ENCODE results near the gene KIRREL3.

KIRREL3 gene

GRCh38 chr11:126686938-126687337 lies 313.6 kb downstream of the KIRREL3 start:
- H3K9ac ChIP-seq (ENCODE audit: low read length) = no peak overlapping the region
- no peak overlapping the region for H3K27ac ChIP-seq (ENCODE audit: low read depth, low read length)
- H3K4me3 ChIP-seq (ENCODE audit: low read length) = no peak overlapping the region
- peaks cover 2% of the 10 kb centered on the region for H3K27me3 ChIP-seq (ENCODE audit: control insufficient read depth, insufficient read depth, low read length)
- no peaks in the 10 kb centered on the region for H3K36me3 ChIP-seq (ENCODE audit: control insufficient read depth, insufficient read depth, low read length)
- H3K4me1 ChIP-seq (ENCODE audit: control insufficient read depth, insufficient read depth, low read length) = no peaks in the 10 kb centered on the region

DNA sequence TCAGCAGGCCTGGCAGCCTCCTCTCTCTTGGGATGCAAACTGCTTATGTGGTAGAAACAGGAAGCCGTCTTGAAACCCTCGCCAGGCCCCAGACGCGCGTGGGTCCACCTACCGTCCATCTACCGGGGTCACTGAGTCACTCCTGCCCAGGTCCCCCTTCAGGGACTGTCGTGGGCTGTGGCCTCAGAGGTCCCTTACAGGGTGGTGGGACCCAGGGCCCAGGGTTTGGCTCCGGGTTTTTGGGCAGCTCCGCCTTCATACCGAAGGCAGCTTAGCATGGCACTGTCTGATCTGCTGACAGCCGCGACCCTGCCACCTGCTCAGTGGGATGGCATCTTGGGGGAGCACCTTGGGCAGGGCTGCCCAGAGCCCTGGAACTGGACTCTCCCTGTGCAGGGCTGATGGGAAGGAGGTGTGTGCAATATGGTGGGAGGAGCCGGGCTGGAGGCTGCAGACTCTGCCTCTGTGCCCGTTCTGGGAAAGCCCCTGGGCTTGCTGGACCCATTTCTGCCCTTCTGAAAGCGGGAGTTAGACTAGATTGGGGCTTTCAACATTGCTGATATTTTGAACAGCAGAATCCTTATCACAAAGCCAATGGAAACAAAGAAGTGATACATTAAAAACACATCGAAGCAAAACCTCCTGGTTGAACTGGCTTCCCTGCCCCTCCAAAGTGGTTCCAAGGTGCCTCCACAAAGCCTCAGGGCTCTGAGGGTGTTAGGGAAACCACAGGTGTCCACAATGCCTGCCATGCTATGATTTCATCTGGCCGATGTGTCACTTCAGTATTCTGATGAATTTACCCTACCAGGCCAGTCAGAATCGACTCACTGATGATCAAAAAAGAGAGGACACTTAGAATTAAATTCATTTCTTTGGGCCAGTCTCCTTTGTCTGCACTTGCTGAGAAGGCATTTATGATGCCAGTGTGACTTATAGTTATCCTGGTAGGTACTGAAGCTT lies 316.5 kb downstream of the KIRREL3 start:
- no peak overlapping the region for H3K4me3 ChIP-seq (ENCODE audit: low read length)
- no peak overlapping the region for H3K27ac ChIP-seq (ENCODE audit: low read depth, low read length)
- peaks cover 2% of the 10 kb centered on the region for H3K27me3 ChIP-seq (ENCODE audit: control insufficient read depth, insufficient read depth, low read length)
- no peak overlapping the region for H3K9ac ChIP-seq (ENCODE audit: low read length)
- H3K4me1 ChIP-seq (ENCODE audit: control insufficient read depth, insufficient read depth, low read length) = no peaks in the 10 kb centered on the region
- no peaks in the 10 kb centered on the region for H3K36me3 ChIP-seq (ENCODE audit: control insufficient read depth, insufficient read depth, low read length)

DNA sequence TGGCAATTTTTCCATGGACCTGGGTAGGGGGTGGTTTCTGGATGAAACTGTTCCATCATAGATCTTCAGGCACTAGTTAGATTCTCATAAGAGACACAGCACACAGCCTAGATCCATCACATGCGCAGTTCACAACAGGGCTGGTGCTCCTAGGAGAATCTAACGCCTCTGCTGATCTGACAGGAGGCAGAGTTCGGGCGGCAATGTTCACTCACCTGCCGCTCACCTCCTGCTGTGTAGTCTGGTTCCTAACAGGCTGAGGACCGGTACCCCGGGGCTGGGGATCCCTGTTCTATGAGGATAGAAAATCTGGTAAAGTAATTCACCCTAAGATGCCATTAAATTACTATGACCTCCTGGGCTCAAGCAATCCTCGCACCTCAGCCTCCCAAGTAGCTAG lies 318.0 kb downstream of the KIRREL3 start:
- no peaks in the 10 kb centered on the region for H3K36me3 ChIP-seq (ENCODE audit: control insufficient read depth, insufficient read depth, low read length)
- no peak overlapping the region for H3K27ac ChIP-seq (ENCODE audit: low read depth, low read length)
- no peak overlapping the region for H3K4me3 ChIP-seq (ENCODE audit: low read length)
- peaks cover 2% of the 10 kb centered on the region for H3K27me3 ChIP-seq (ENCODE audit: control insufficient read depth, insufficient read depth, low read length)
- no peaks in the 10 kb centered on the region for H3K4me1 ChIP-seq (ENCODE audit: control insufficient read depth, insufficient read depth, low read length)
- no peak overlapping the region for H3K9ac ChIP-seq (ENCODE audit: low read length)

DNA sequence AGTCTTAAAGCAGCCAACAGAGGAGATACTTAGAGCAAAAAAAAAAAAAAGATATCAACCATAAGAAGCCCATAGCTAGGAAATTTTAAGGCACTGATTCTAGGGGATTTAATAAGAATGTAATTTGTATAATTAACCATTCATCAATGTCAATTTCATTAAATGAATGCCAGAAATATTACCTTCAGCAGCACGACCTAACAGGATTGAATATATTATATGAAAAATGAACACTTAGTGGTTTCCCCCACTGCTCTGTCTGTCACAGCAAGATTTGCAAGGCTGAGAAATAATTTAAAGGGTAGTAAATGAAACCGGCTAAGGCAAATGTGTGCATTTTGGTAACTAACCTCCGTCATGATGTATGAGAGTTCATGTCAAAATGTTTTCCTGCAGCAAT lies 319.9 kb downstream of the KIRREL3 start:
- Histone ChIP-seq H3K36me3 (ENCODE audit: control insufficient read depth, insufficient read depth, low read length) (no peaks in the 10 kb centered on the region), H3K4me1 (ENCODE audit: control insufficient read depth, insufficient read depth, low read length) (no peaks in the 10 kb centered on the region), H3K27me3 (ENCODE audit: control insufficient read depth, insufficient read depth, low read length) (peaks cover 2% of the 10 kb centered on the region), H3K27ac (ENCODE audit: low read depth, low read length) (no peak overlapping the region), H3K4me3 (ENCODE audit: low read length) (no peak overlapping the region), H3K9ac (ENCODE audit: low read length) (no peak overlapping the region)

DNA sequence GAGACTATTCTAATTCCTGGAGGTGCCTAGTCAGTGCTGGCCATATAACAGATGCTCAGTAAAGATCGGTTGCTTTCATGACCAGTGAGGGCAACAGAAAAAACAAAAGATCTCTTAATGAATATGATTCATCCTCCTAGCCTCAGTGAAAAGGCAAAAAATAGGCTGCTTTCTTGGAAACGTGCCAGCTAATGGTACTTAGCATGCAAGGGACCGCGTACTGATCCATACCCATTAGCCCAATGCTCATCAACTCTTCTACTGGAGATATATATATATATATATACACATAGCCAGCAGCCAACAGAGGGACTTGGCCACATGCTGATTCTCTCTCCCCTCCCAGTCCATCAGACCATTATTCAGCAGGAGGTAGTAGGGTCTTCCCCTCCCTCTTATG lies 320.4 kb downstream of the KIRREL3 start:
- peaks cover 2% of the 10 kb centered on the region for H3K27me3 ChIP-seq (ENCODE audit: control insufficient read depth, insufficient read depth, low read length)
- no peak overlapping the region for H3K4me3 ChIP-seq (ENCODE audit: low read length)
- no peak overlapping the region for H3K27ac ChIP-seq (ENCODE audit: low read depth, low read length)
- no peak overlapping the region for H3K9ac ChIP-seq (ENCODE audit: low read length)
- no peaks in the 10 kb centered on the region for H3K4me1 ChIP-seq (ENCODE audit: control insufficient read depth, insufficient read depth, low read length)
- H3K36me3 ChIP-seq (ENCODE audit: control insufficient read depth, insufficient read depth, low read length) = no peaks in the 10 kb centered on the region

GRCh38 chr11:126679033-126679432 lies 321.5 kb downstream of the KIRREL3 start:
- H3K4me1 ChIP-seq (ENCODE audit: control insufficient read depth, insufficient read depth, low read length) = no peaks in the 10 kb centered on the region
- no peak overlapping the region for H3K27ac ChIP-seq (ENCODE audit: low read depth, low read length)
- no peak overlapping the region for H3K9ac ChIP-seq (ENCODE audit: low read length)
- no peaks in the 10 kb centered on the region for H3K36me3 ChIP-seq (ENCODE audit: control insufficient read depth, insufficient read depth, low read length)
- no peaks in the 10 kb centered on the region for H3K27me3 ChIP-seq (ENCODE audit: control insufficient read depth, insufficient read depth, low read length)
- no peak overlapping the region for H3K4me3 ChIP-seq (ENCODE audit: low read length)

DNA sequence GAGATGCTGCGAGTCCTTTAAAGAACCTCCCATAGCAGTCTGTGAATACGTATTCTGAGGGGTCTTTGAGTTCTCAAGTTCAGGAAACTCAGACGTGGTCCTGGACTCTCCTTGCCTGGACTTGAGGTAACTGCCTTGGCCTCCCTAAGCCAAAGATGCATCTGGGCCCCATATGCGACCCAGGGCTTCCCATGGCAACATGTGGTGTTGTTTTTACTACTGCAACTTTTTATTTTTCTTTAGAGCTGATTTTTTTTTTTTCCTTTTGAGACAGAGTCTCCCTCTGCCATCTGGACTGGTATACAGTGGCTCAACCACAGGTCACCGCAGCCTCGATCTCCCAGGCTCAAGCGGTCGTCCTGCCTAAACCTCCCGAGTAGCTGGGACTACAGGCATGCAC lies 324.0 kb downstream of the KIRREL3 start:
- Histone ChIP-seq H3K36me3 (ENCODE audit: control insufficient read depth, insufficient read depth, low read length) (no peaks in the 10 kb centered on the region), H3K4me1 (ENCODE audit: control insufficient read depth, insufficient read depth, low read length) (no peaks in the 10 kb centered on the region), H3K9ac (ENCODE audit: low read length) (no peak overlapping the region), H3K4me3 (ENCODE audit: low read length) (no peak overlapping the region), H3K27me3 (ENCODE audit: control insufficient read depth, insufficient read depth, low read length) (no peaks in the 10 kb centered on the region), H3K27ac (ENCODE audit: low read depth, low read length) (no peak overlapping the region)

DNA sequence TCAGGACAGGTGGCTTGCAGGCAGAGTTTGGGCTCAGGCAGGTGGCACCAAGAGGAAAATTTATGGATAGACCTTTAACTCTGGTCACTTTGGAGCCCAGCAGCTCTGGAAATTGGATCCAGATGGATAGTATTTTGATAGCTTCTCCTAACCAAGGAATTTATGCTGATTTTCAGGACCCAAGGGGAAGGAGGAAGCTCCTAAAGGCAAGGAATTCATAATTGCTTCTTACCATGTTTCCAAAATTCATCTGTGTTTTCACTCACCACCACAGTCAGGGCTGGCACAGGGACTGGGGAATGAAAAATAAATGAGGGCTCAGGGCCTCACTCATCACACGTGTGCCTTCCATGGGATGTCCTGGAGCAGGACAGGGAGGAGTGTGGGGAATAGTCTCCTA lies 327.3 kb downstream of the KIRREL3 start:
- no peak overlapping the region for H3K4me3 ChIP-seq (ENCODE audit: low read length)
- no peaks in the 10 kb centered on the region for H3K27me3 ChIP-seq (ENCODE audit: control insufficient read depth, insufficient read depth, low read length)
- H3K4me1 ChIP-seq (ENCODE audit: control insufficient read depth, insufficient read depth, low read length) = no peaks in the 10 kb centered on the region
- no peak overlapping the region for H3K27ac ChIP-seq (ENCODE audit: low read depth, low read length)
- no peaks in the 10 kb centered on the region for H3K36me3 ChIP-seq (ENCODE audit: control insufficient read depth, insufficient read depth, low read length)
- no peak overlapping the region for H3K9ac ChIP-seq (ENCODE audit: low read length)

GRCh38 chr11:126669416-126669815 lies 331.2 kb downstream of the KIRREL3 start:
- Histone ChIP-seq H3K4me1 (ENCODE audit: control insufficient read depth, insufficient read depth, low read length) (no peaks in the 10 kb centered on the region), H3K4me3 (ENCODE audit: low read length) (no peak overlapping the region), H3K27ac (ENCODE audit: low read depth, low read length) (no peak overlapping the region), H3K27me3 (ENCODE audit: control insufficient read depth, insufficient read depth, low read length) (no peaks in the 10 kb centered on the region), H3K9ac (ENCODE audit: low read length) (no peak overlapping the region), H3K36me3 (ENCODE audit: control insufficient read depth, insufficient read depth, low read length) (no peaks in the 10 kb centered on the region)

- Histone ChIP-seq H3K4me3 (ENCODE audit: low read length) (no peak overlapping the region), H3K36me3 (ENCODE audit: control insufficient read depth, insufficient read depth, low read length) (no peaks in the 10 kb centered on the region), H3K27ac (ENCODE audit: low read depth, low read length) (no peak overlapping the region), H3K4me1 (ENCODE audit: control insufficient read depth, insufficient read depth, low read length) (no peaks in the 10 kb centered on the region), H3K27me3 (ENCODE audit: control insufficient read depth, insufficient read depth, low read length) (no peaks in the 10 kb centered on the region), H3K9ac (ENCODE audit: low read length) (no peak overlapping the region)
These were observed 335.9 kb downstream of the KIRREL3 start for GRCh38 chr11:126664643-126665042.

DNA sequence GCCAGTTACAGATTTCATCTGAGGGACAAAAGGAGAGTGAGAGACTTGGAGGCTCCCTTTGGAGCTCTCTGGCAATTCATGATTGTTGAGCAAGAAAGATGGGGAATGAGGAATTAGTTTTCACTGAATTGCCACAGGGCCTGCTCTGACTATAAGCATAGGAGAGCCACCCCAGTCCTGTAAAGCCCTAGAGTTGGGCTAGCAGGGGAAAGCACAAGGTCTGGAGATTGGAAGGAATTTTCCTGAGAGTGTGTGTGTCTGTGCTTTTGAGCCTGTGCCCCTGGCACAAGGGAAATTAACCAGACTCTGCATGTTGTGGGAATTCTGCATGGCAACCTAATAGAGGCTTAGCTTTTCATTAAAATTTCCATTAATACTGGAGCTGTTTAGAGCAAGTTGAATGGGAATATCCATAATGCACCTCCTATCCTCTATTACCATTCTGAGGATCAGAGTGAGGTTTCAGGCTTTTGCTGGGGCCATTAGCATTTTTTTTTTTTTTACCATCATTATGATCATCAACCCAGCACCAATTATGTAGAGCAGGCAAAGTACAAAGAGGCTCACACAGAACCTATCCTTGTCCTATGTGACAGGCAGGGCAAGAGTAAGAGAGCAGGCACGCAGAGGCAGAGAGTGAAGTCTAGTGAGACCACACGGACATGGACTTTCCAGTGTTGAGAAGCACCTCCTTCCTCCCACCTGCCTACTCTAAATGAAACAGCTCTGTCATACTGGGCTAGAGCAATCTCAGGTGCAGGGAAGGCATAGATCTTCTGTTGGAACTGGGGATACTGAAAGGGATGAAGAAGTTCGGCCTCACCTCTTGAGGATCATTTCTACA lies 336.6 kb downstream of the KIRREL3 start:
- Histone ChIP-seq H3K4me1 (ENCODE audit: control insufficient read depth, insufficient read depth, low read length) (no peaks in the 10 kb centered on the region), H3K27ac (ENCODE audit: low read depth, low read length) (no peak overlapping the region), H3K27me3 (ENCODE audit: control insufficient read depth, insufficient read depth, low read length) (no peaks in the 10 kb centered on the region), H3K9ac (ENCODE audit: low read length) (no peak overlapping the region), H3K36me3 (ENCODE audit: control insufficient read depth, insufficient read depth, low read length) (no peaks in the 10 kb centered on the region), H3K4me3 (ENCODE audit: low read length) (no peak overlapping the region)

- Histone ChIP-seq H3K4me1 (ENCODE audit: control insufficient read depth, insufficient read depth, low read length) (no peaks in the 10 kb centered on the region), H3K4me3 (ENCODE audit: low read length) (no peak overlapping the region), H3K9ac (ENCODE audit: low read length) (no peak overlapping the region), H3K27ac (ENCODE audit: low read depth, low read length) (no peak overlapping the region), H3K27me3 (ENCODE audit: control insufficient read depth, insufficient read depth, low read length) (no peaks in the 10 kb centered on the region), H3K36me3 (ENCODE audit: control insufficient read depth, insufficient read depth, low read length) (no peaks in the 10 kb centered on the region)
These were observed 338.4 kb downstream of the KIRREL3 start for GRCh38 chr11:126662035-126662790.

Measured in rectal smooth muscle tissue (tissue), 1 donor.